H4 (cell line): ENCODE data around the gene PDZRN4. TPM values are rescaled to one million over a fixed set of nuclear protein-coding genes. Genes with fewer than 3 reads are reported as not detected.
"Not testable (repeated sequence)": the region's sequence is repeated elsewhere in the genome, so short reads cannot be mapped to it uniquely, and the experiment has no call there.

ENCODE experiments used
- DNase-seq: peaks from one replicate; pipeline ENCODE4 v3.0.0-alpha.2; 2015; ENCODE audit warnings: low spot score
- total RNA-seq: library from RNA; depleted of rRNA; stranded (reverse); fragments of >200 nt; shearing (Covaris generic); gene quantifications from 2 replicates; pipeline ENCODE4 v1.2.3, GENCODE V29; 2014

PDZRN4 gene
- total RNA-seq, 1 experiment from 2014 or later, result not detected

- DNase-seq, result no peak
Measured at GRCh38 chr12:41509271-41510055, 321.3 kb downstream of the PDZRN4 start.

- DNase-seq, result no peak
Measured at GRCh38 chr12:41510470-41510869, 322.4 kb downstream of the PDZRN4 start.

- DNase-seq, result no peak
Measured at GRCh38 chr12:41511247-41511646, 323.1 kb downstream of the PDZRN4 start.

GRCh38 chr12:41512497-41512896 lies 324.4 kb downstream of the PDZRN4 start:
- DNase-seq, result no peak

- no peak for DNase-seq
Measured at GRCh38 chr12:41514021-41514777, 326.1 kb downstream of the PDZRN4 start.

- DNase-seq, result no peak
Measured at GRCh38 chr12:41514907-41515306, 326.8 kb downstream of the PDZRN4 start.

GRCh38 chr12:41515953-41516352 lies 327.8 kb downstream of the PDZRN4 start:
- DNase-seq, result no peak

- no peak for DNase-seq
Measured at GRCh38 chr12:41520869-41521268, 332.7 kb downstream of the PDZRN4 start.

- peak; percentile 76 for DNase-seq
Measured at GRCh38 chr12:41521872-41522379, 333.8 kb downstream of the PDZRN4 start.

- no peak for DNase-seq
Measured at GRCh38 chr12:41527062-41527461, 338.9 kb downstream of the PDZRN4 start.

- DNase-seq, result no peak
Measured at GRCh38 chr12:41527534-41528116, 339.5 kb downstream of the PDZRN4 start.

- DNase-seq, result no peak
Measured at GRCh38 chr12:41528874-41529273, 340.8 kb downstream of the PDZRN4 start.

GRCh38 chr12:41530441-41530840 lies 342.3 kb downstream of the PDZRN4 start:
- DNase-seq, result no peak

- no peak for DNase-seq
Measured at GRCh38 chr12:41531147-41531829, 343.2 kb downstream of the PDZRN4 start.

GRCh38 chr12:41532072-41532471 lies 344.0 kb downstream of the PDZRN4 start:
- no peak for DNase-seq

- no peak for DNase-seq
Measured at GRCh38 chr12:41536813-41537490, 348.8 kb downstream of the PDZRN4 start.

- no peak for DNase-seq
Measured at GRCh38 chr12:41537522-41537921, 349.4 kb downstream of the PDZRN4 start.

- no peak for DNase-seq
Measured at GRCh38 chr12:41545761-41546160, 357.6 kb downstream of the PDZRN4 start.

GRCh38 chr12:41547071-41547470 lies 359.0 kb downstream of the PDZRN4 start:
- not testable (repeated sequence) for DNase-seq

GRCh38 chr12:41548926-41549325 lies 360.8 kb downstream of the PDZRN4 start:
- no peak for DNase-seq

GRCh38 chr12:41552588-41552987 lies 364.5 kb downstream of the PDZRN4 start:
- DNase-seq, result no peak
